Hepatocyte (in vitro differentiated cells): Measurements from ENCODE around the gene ATP1A4.

Experiments used
- CTCF ChIP-seq: fragments of 200-600 bp; sonication (generic); IDR thresholded peaks from 2 replicates; pipeline ENCODE4 v1.5.1; 2016; ENCODE audit warnings: antibody characterized with exemption, mild to moderate bottlenecking; ENCODE audit not compliant: poor library complexity
- EZH2 ChIP-seq: fragments of 200-600 bp; sonication (generic); IDR thresholded peaks from 2 replicates; pipeline ENCODE4 v1.6.1; 2016; ENCODE audit warnings: antibody characterized with exemption, mild to moderate bottlenecking, borderline replicate concordance
- EZH2phosphoT487 ChIP-seq: fragments of 200-600 bp; sonication (generic); IDR thresholded peaks from one replicate; pipeline ENCODE4 v1.6.1; 2018; ENCODE audit warnings: antibody characterized with exemption, mild to moderate bottlenecking, low read depth, moderate library complexity; ENCODE audit not compliant: unreplicated experiment, severe bottlenecking

GRCh38 chr1:160117709-160118183 is 33.7 kb upstream of the ATP1A4 start:
- TF ChIP-seq CTCF, result no peak
- no peak for TF ChIP-seq EZH2
- TF ChIP-seq EZH2phosphoT487, result no peak
